GM19372 (cell line): ENCODE measurements around the gene CTAGE6.
"Not testable (repeated sequence)": the region's sequence is repeated elsewhere in the genome, so short reads cannot be mapped to it uniquely, and the experiment has no call there.

ENCODE experiments used
- ATAC-seq: cut with Tn5 transposase; IDR thresholded peaks from one replicate; pipeline ENCODE4 v1.9.1; 2021; ENCODE audit warnings: mild to moderate bottlenecking, low read depth, moderate library complexity; ENCODE audit not compliant: unreplicated experiment

Gene CTAGE6

DNA sequence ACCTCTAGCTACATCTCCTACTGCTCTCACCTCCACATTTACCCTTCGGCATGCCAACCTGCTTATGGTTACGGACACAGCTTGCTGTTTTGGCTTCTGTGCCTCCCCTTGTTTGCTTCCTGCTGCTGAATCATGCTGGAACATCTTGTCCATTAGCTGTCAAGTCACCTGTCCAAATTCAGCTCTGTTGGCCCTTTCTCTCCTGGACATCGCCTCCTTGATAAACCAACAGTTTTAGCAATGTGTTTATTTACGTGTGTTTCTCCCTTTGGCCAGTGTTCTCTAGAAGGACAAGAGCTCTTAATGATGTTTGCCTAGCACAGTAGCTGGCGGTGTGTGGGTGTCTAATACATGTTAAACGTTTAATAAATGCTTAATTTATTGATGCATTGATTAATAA lies 31.4 kb downstream of the CTAGE6 start:
- ATAC-seq = not testable (repeated sequence)

DNA sequence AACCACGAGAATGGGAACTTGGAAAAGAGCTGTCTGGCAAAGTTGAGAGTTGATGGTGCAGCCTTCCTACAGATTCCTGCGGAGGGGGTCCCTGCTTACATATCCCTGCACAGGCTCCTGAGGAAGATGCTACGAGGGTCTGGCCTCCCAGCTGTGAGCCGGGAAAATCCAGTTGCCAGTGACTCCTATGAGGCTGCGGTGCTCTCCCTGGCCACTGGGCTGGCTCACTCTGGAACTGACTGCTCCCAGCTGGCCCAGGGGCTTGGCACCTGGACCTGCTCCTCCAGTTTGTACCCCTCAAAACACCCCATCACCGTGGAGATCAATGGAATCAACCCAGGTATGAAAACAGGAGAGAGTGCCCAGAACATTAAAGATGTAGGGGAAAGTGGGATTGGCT lies 37.2 kb downstream of the CTAGE6 start:
- not testable (repeated sequence) for ATAC-seq

DNA sequence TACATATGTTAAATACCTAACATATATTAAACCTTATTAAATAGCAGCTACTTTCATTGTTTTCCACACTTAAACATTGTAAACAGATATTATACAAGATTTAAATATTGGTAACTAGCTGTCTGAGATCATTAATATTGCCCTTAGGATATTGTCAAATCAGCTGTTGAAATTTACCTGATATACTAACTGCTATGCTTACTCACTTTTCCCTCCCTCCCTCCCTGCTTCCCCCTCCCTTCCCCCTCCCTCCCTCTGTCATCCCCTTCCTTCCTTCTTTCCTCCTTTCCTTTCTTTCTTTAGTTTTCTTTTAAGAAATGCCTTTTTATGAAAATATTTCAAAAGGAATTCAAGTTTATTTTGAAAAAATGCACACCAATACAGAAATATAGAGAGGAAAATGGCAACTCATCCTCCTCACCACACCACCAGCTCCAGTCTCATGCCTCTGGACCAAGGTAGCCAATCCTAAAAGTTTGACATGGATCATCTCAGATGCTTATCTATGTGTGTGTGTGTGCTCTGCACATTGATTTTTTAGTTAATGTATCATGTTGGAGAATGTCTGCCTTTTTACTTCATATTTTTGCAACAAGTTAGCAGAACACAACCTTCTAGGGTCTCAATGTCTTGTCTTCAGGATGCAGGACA lies 41.8 kb downstream of the CTAGE6 start:
- not testable (repeated sequence) for ATAC-seq

DNA sequence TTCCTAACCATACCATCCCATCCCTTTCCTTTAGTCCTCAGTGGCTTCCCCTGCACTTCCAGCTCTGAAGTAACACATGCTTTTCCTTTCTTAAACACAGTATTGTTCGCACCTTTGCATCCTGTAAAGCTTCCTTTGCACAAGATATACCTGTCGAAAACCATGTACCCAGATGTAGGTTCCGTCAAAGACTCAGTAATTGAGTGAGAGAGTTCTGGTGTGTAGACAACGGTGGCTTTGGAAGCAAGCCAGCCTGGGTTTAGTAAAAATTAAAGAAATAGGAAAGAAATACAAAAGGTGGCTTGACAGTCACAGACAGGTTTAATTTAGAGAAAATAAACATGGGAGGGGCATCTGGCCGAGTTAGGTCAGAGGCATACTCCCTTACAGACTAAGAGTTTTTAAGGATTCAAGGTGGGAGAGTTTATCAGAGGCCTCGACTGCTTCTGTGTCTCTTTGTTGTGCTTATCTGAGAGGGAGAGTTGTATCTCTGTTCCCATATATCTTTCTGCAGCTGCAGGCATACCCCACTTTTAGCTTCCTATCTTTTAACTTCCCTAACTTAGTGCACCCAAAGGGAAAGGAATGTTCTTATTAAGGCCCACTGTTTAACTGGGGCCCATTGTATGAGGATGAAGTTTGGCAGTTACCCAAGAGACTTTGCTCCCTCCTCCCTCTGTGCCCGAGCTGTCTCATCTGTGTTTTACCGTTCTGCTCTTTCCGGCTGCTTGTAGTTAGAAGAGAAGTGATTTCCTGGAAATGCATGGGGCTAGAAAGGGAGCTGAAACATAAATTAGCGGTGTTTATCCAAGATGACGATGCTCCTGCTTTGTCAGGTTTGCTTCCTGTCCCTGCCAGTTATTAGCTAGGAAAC lies 42.7 kb downstream of the CTAGE6 start:
- ATAC-seq = not testable (repeated sequence)

DNA sequence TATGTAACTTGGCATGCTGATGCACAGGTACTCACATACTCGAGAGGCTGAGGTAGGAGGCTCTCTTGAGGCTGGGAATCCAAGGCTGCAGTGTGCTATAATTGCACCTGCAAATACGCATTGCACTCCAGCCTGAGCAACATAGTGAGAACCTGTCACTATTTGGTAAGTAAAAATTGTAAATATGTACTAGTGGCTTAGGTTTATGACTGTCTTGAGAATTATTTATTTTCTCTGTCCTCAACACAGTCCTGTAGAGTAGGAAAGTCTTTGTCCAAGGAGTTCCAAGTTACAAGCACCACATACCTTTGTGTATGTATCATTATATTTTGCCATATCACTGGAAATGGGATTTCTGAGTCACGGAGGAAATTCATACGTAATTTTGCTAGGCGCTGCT lies 45.1 kb downstream of the CTAGE6 start:
- not testable (repeated sequence) for ATAC-seq

DNA sequence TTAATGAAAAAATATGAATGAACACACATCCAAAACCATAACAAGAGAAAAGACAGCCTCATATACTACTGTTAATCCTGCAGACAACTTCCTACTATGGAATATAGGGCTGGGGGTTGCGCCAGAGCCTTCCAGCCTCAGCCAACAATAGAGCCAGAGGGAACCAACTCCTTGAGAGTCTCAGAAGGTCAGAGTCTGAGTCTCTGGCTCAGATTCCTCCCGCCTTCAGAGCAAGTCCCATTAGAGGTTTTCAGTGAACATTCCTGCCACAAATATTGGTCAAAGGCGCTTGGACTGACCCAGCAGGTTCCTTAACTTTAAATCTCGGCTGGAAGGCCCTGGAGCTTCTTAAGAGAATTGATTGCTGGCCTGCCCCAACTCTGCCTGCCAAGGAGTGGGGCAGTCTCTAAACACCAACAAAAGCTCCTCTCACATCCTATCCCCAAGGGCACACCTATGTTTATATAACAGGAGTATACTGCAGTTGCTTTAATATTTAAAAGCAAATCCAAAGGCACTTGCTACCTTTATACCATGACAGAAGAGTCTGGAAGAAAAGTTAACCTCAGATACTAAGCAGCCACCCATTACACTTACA lies 45.7 kb downstream of the CTAGE6 start:
- ATAC-seq = not testable (repeated sequence)

DNA sequence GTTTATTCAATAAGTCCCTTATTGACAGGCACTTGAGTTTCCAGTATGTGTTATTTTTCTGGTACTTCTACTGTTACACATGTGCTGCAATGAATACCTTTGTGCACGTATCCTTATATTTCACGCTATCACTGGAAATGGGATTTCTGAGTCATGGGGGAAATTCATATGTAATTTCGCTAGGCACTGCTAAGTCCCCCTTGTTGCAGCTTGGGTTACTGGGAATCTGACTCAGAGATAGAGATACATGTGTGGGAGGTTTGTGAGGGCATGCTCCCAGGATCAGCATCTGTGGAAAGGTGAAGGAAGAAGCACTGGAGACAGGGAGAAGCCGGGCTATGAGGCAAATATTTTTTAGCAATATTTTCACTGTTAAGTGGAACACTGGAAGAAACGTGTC lies 47.6 kb downstream of the CTAGE6 start:
- ATAC-seq = not testable (repeated sequence)
